Activated T-helper 1 cell treated with anti-CD3 and anti-CD28 coated beads, Interleukin-2, amount 50 U/mL, for 16 hours (primary cell): ENCODE data around the gene GOSR1.
"Not testable (repeated sequence)": the region's sequence is repeated elsewhere in the genome, so short reads cannot be mapped to it uniquely, and the experiment has no call there.

Source experiments
- DNase-seq, 2 donors: peaks; one replicate each; pipeline ENCODE4 v3.0.0-alpha.2; 2020; ENCODE audit warnings: low read depth in 1 of 2, low spot score in 1 of 2

The GOSR1 gene

GRCh38 chr17:30575648-30576325 is 98.6 kb downstream of the GOSR1 start:
- DNase-seq, result not testable (repeated sequence)

- no peak for DNase-seq
Observed at GRCh38 chr17:30576326-30576861, 99.2 kb downstream of the GOSR1 start.
